Measurements from ENCODE around the gene CREB3L1. TPM values are rescaled to one million over a fixed set of nuclear protein-coding genes. Genes with fewer than 3 reads are reported as not detected.
A peak's percentile ranks its signal among the peaks of the same experiment; 100 is the strongest.

CREB3L1 gene
- total and polyA plus RNA-seq, 5 donors from 2014 or later = not detected

DNA sequence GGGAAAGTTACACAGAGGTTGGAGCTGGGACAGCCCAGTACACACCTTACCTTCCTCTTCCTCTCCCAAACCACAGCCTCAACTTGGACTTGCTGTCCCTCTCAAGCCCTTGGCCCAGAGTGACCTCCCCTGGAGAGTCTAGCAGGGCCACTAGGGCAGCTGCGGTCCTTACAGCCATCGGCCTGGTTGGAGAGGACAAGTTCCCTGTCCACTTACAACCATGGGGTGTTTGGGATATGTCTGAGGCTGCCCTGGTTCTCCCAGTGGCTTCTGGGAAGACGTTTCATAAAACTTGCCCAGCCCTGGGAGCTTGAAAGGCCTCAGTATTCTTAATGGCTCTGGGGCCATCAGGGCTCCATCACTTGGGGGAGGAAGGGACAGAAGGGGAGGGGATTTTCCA is 56.7 kb downstream of the CREB3L1 start:
- Histone ChIP-seq H3K4me1 (ENCODE audit: control insufficient read depth, insufficient read depth, low read length, poor library complexity, severe bottlenecking) (peaks cover 43% of the 10 kb centered on the region), H3K36me3 (ENCODE audit: control insufficient read depth, insufficient read depth, low read length) (no peaks in the 10 kb centered on the region), H3K9me3 (ENCODE audit: control insufficient read depth in 2 of 2, low read length in 2 of 2) (no peaks in the 10 kb centered on the region), H3K27ac (ENCODE audit: insufficient read depth, low read length, poor library complexity, severe bottlenecking) (no peak overlapping the region), H3K27me3 (ENCODE audit: control insufficient read depth, insufficient read depth, low read length) (peaks cover 2% of the 10 kb centered on the region), H3K4me3 (ENCODE audit: low read depth, low read length) (no peak overlapping the region)
- Mint-ChIP-seq H3K4me3 (peak overlapping the region; percentile 73 to 91 (median 87)), H3K27ac (peak overlapping the region in 1 of 3 donors; percentile 92), H3K9me3 (peaks cover 0 to 2% (median 0%) of the 10 kb centered on the region in 7 donors), H3K4me1 (peaks cover 0 to 70% (median 24%) of the 10 kb centered on the region in 4 donors), H3K36me3 (peaks cover 4% of the 10 kb centered on the region), H3K27me3 (peaks cover 33% of the 10 kb centered on the region)
- DNase-seq (no peak), ATAC-seq (ENCODE audit: low read depth in 2 of 2) (no peak)

DNA sequence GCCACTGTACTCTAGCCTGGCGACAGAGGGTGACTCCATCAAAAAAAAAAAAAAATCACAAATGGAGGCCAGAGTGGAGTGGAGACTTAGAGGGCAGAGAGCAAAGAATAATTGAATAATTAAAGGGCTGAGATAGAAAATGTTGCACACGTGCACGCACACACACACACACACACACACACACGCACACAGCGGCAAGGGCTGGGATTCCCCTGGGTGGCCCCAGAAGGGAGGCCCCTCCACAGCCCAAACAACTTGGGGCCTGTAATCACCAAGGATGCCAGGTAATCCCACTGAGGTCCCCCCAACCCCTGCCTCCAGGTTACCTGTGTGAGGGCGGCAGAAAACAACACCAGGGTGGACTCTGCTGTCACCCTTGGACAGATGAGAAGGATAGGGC is 57.8 kb downstream of the CREB3L1 start:
- Mint-ChIP-seq H3K27ac (no peak overlapping the region), H3K9me3 (peaks cover 0 to 2% (median 0%) of the 10 kb centered on the region in 7 donors), H3K27me3 (peaks cover 33% of the 10 kb centered on the region), H3K4me1 (peaks cover 0 to 67% (median 24%) of the 10 kb centered on the region in 4 donors), H3K4me3 (peak overlapping the region in 1 of 4 donors; percentile 70), H3K36me3 (peaks cover 4% of the 10 kb centered on the region)
- Histone ChIP-seq H3K9me3 (ENCODE audit: control insufficient read depth in 2 of 2, low read length in 2 of 2) (no peaks in the 10 kb centered on the region), H3K4me3 (ENCODE audit: low read depth, low read length) (no peak overlapping the region), H3K27ac (ENCODE audit: insufficient read depth, low read length, poor library complexity, severe bottlenecking) (no peak overlapping the region), H3K36me3 (ENCODE audit: control insufficient read depth, insufficient read depth, low read length) (no peaks in the 10 kb centered on the region), H3K27me3 (ENCODE audit: control insufficient read depth, insufficient read depth, low read length) (peaks cover 2% of the 10 kb centered on the region), H3K4me1 (ENCODE audit: control insufficient read depth, insufficient read depth, low read length, poor library complexity, severe bottlenecking) (peaks cover 37% of the 10 kb centered on the region)
- ATAC-seq (ENCODE audit: low read depth in 2 of 2) (no peak), DNase-seq (no peak)

DNA sequence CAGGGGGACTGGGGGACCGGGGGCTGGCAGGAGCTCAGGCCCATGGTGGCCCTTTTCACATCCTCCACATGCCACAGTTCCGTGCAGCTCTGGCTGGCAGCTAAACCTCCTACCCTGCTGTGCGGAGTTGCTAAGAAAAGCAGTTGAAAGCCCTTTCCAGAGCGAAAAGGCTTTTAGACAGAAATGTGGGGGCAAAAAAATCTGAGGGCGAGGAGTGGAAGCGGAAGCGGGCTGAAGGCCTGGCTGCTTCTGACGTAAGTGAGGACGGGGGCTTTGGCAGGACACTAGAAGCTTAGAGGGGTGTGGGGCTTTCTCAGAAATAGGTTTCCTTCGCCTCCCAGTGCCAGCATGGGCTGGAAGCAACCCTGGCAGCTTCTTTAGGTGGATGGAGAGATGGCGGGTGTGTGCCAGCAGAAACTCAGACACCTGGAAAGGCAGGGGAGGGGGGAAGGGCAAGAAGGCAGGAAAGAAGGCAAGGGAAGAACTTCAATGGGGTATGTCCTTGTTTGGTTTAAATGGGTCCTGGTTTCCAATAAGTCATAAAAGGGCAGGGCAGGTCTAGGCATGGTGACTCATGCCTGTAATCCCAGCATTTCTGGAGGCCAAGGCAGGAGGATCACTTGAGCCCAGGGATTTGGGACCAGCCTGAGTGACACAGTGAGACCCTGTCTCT is 58.6 kb downstream of the CREB3L1 start:
- peaks cover 4% of the 10 kb centered on the region for H3K36me3 Mint-ChIP-seq
- no peaks in the 10 kb centered on the region for H3K9me3 ChIP-seq (ENCODE audit: control insufficient read depth in 2 of 2, low read length in 2 of 2)
- ATAC-seq (ENCODE audit: low read depth in 2 of 2) (no peak), DNase-seq (no peak)
- H3K27ac Mint-ChIP-seq = peak overlapping the region in 2 of 3 donors; percentile 11 to 88
- peaks cover 29% of the 10 kb centered on the region for H3K4me1 ChIP-seq (ENCODE audit: control insufficient read depth, insufficient read depth, low read length, poor library complexity, severe bottlenecking)
- H3K27me3 Mint-ChIP-seq = peaks cover 33% of the 10 kb centered on the region
- H3K36me3 ChIP-seq (ENCODE audit: control insufficient read depth, insufficient read depth, low read length) = no peaks in the 10 kb centered on the region
- no peak overlapping the region for H3K27ac ChIP-seq (ENCODE audit: insufficient read depth, low read length, poor library complexity, severe bottlenecking)
- peaks cover 0 to 67% (median 18%) of the 10 kb centered on the region in 4 donors for H3K4me1 Mint-ChIP-seq
- H3K9me3 Mint-ChIP-seq = peaks cover 0 to 2% (median 0%) of the 10 kb centered on the region in 7 donors
- no peak overlapping the region for H3K4me3 ChIP-seq (ENCODE audit: low read depth, low read length)
- H3K27me3 ChIP-seq (ENCODE audit: control insufficient read depth, insufficient read depth, low read length) = peaks cover 2% of the 10 kb centered on the region
- H3K4me3 Mint-ChIP-seq = peak overlapping the region in 3 of 4 donors; percentile 31 to 68 (median 35)

DNA sequence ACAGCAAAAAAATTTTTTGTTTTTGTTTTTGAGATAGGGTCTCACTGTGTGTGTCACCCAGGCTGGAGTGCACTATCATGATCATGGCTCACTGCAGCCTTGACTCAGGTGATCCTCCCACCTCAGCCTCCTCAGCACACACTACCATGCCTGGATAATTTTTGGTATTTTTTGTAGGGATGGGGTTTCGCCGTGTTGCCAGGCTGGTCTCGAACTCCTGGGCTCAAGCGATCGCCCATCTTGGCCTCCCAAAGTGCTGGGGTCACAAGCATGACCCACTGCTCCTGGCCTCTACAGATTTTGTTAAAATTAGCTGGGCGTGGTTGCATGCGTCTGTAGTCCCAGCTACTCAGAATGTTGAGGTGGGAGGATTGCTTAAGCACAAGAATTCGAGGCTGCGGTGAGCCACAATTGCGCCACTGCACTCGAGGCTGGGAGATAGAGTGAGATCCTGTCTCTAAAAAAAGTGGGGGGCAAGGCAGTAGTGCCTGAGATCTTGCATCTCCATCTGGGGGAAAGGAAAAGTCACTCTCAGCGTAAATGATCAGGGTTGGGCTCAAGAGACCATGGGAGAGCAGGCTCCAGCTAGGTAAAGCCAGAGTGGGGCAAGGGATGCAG is 59.2 kb downstream of the CREB3L1 start:
- Mint-ChIP-seq H3K27ac (no peak overlapping the region), H3K4me1 (peaks cover 0 to 67% (median 14%) of the 10 kb centered on the region in 4 donors), H3K27me3 (peaks cover 30% of the 10 kb centered on the region), H3K4me3 (peak overlapping the region in 1 of 4 donors; percentile 35), H3K9me3 (peaks cover 0 to 2% (median 0%) of the 10 kb centered on the region in 7 donors), H3K36me3 (peaks cover 4% of the 10 kb centered on the region)
- Histone ChIP-seq H3K4me3 (ENCODE audit: low read depth, low read length) (no peak overlapping the region), H3K36me3 (ENCODE audit: control insufficient read depth, insufficient read depth, low read length) (no peaks in the 10 kb centered on the region), H3K27ac (ENCODE audit: insufficient read depth, low read length, poor library complexity, severe bottlenecking) (no peak overlapping the region), H3K4me1 (ENCODE audit: control insufficient read depth, insufficient read depth, low read length, poor library complexity, severe bottlenecking) (peaks cover 28% of the 10 kb centered on the region), H3K9me3 (ENCODE audit: control insufficient read depth in 2 of 2, low read length in 2 of 2) (no peaks in the 10 kb centered on the region), H3K27me3 (ENCODE audit: control insufficient read depth, insufficient read depth, low read length) (peaks cover 2% of the 10 kb centered on the region)
- DNase-seq = no peak
- no peak for ATAC-seq (ENCODE audit: low read depth in 2 of 2)

- Mint-ChIP-seq H3K27ac (peak overlapping the region in 1 of 3 donors; percentile 34), H3K4me1 (peaks cover 0 to 69% (median 19%) of the 10 kb centered on the region in 4 donors), H3K9me3 (peaks cover 0 to 2% (median 0%) of the 10 kb centered on the region in 7 donors), H3K36me3 (peaks cover 4% of the 10 kb centered on the region), H3K27me3 (peaks cover 24% of the 10 kb centered on the region), H3K4me3 (peak overlapping the region in 1 of 4 donors; percentile 93)
- Histone ChIP-seq H3K27ac (ENCODE audit: insufficient read depth, low read length, poor library complexity, severe bottlenecking) (no peak overlapping the region), H3K27me3 (ENCODE audit: control insufficient read depth, insufficient read depth, low read length) (peaks cover 2% of the 10 kb centered on the region), H3K36me3 (ENCODE audit: control insufficient read depth, insufficient read depth, low read length) (no peaks in the 10 kb centered on the region), H3K4me1 (ENCODE audit: control insufficient read depth, insufficient read depth, low read length, poor library complexity, severe bottlenecking) (peaks cover 28% of the 10 kb centered on the region), H3K4me3 (ENCODE audit: low read depth, low read length) (no peak overlapping the region), H3K9me3 (ENCODE audit: control insufficient read depth in 2 of 2, low read length in 2 of 2) (no peaks in the 10 kb centered on the region)
- no peak for ATAC-seq (ENCODE audit: low read depth in 2 of 2)
- no peak for DNase-seq
Observed at GRCh38 chr11:46337626-46338345, 60.3 kb downstream of the CREB3L1 start.

- Mint-ChIP-seq H3K27ac (peak overlapping the region in 1 of 3 donors; percentile 59), H3K36me3 (peaks cover 4% of the 10 kb centered on the region), H3K9me3 (peaks cover 0 to 2% (median 0%) of the 10 kb centered on the region in 7 donors), H3K4me1 (peaks cover 0 to 75% (median 25%) of the 10 kb centered on the region in 4 donors), H3K4me3 (peak overlapping the region in 1 of 4 donors; percentile 47), H3K27me3 (peaks cover 30% of the 10 kb centered on the region)
- Histone ChIP-seq H3K36me3 (ENCODE audit: control insufficient read depth, insufficient read depth, low read length) (no peaks in the 10 kb centered on the region), H3K27me3 (ENCODE audit: control insufficient read depth, insufficient read depth, low read length) (peaks cover 2% of the 10 kb centered on the region), H3K27ac (ENCODE audit: insufficient read depth, low read length, poor library complexity, severe bottlenecking) (no peak overlapping the region), H3K4me3 (ENCODE audit: low read depth, low read length) (no peak overlapping the region), H3K4me1 (ENCODE audit: control insufficient read depth, insufficient read depth, low read length, poor library complexity, severe bottlenecking) (peaks cover 22% of the 10 kb centered on the region), H3K9me3 (ENCODE audit: control insufficient read depth in 2 of 2, low read length in 2 of 2) (no peaks in the 10 kb centered on the region)
- no peak for ATAC-seq (ENCODE audit: low read depth in 2 of 2)
- DNase-seq = no peak
Observed at GRCh38 chr11:46338636-46338987, 61.1 kb downstream of the CREB3L1 start.

- Histone ChIP-seq H3K27ac (ENCODE audit: insufficient read depth, low read length, poor library complexity, severe bottlenecking) (no peak overlapping the region), H3K36me3 (ENCODE audit: control insufficient read depth, insufficient read depth, low read length) (no peaks in the 10 kb centered on the region), H3K27me3 (ENCODE audit: control insufficient read depth, insufficient read depth, low read length) (peaks cover under 1% of the 10 kb centered on the region), H3K4me1 (ENCODE audit: control insufficient read depth, insufficient read depth, low read length, poor library complexity, severe bottlenecking) (peaks cover 17% of the 10 kb centered on the region), H3K9me3 (ENCODE audit: control insufficient read depth in 2 of 2, low read length in 2 of 2) (no peaks in the 10 kb centered on the region), H3K4me3 (ENCODE audit: low read depth, low read length) (no peak overlapping the region)
- Mint-ChIP-seq H3K9me3 (peaks cover 0 to 2% (median 0%) of the 10 kb centered on the region in 7 donors), H3K27me3 (peaks cover 25% of the 10 kb centered on the region), H3K4me3 (peak overlapping the region in 1 of 4 donors; percentile 47), H3K4me1 (peaks cover 0 to 77% (median 29%) of the 10 kb centered on the region in 4 donors), H3K27ac (no peak overlapping the region), H3K36me3 (peaks cover 4% of the 10 kb centered on the region)
- DNase-seq (no peak), ATAC-seq (ENCODE audit: low read depth in 2 of 2) (no peak)
Observed at GRCh38 chr11:46338988-46339666, 61.7 kb downstream of the CREB3L1 start.
